HG03520 (cell line): ENCODE measurements around the gene ZNF423.
"Not testable (repeated sequence)": the region's sequence is repeated elsewhere in the genome, so short reads cannot be mapped to it uniquely, and the experiment has no call there.

Experiments used
- ATAC-seq: cut with Tn5 transposase; IDR thresholded peaks from one replicate; pipeline ENCODE4 v1.9.1; 2021; ENCODE audit warnings: mild to moderate bottlenecking, moderate library complexity; ENCODE audit not compliant: unreplicated experiment

The ZNF423 gene

DNA sequence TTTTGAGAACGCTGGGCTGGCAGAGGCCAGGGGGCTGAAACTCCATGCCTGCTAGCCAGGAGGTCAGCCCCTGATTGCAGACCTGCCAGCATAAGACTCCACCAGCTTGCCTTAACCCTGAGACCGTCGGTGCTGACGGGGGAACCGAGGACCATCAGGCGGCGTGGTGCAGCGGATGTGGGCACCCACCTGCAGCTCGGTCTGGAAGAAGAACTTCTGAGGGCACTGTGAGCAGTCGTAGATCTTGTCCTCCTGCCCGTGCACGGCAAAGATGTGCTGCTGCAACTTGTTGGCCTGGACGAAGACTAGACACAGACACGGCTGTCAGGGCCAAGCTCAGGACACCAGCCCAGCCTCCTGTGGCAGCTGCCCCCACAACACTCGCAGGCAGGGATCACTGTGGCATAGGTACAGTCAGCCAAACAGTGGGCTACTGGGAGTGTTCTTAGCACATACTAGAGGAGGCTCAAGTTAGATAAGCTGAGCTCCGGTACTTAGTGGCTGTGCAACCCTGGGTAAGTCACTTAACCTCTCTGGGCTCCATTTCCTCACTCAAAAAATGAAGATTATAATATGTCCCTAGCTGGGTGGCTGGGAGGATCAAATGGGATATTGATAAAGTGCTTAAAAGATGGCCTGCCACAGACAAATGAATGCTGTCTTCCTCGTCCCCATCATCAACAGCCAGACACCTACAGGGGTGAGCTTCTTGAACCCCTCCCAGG lies 332.3 kb downstream of the ZNF423 start:
- ATAC-seq, result no peak

DNA sequence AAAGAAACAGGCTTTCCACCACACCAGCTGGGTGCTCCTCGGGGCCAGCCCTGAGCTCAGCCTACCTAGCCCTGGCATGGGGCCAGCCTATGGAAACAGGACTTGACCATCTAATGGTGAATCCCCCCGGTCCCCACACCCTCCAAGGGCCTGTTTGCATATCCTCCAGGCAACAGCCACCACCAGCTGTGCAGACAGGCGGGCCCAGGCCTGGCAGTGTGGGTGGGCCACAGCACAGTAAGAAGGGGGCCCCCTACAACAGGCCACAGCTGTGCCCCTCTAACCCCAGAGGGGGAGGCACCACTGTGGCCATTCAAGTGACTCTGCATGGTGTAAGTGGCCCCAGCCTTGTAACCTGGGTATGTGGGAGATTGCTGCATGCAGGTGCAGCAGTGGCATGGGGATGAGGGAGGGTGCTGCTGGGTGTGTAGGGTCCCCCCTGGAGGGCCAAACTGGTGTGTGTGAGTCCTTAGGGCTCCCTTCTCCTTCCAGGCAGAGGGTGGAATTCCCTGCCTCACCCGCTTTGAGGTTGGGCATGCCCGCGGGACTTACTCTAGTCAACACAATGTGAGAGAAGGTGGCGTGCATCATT lies 334.1 kb downstream of the ZNF423 start:
- no peak for ATAC-seq

DNA sequence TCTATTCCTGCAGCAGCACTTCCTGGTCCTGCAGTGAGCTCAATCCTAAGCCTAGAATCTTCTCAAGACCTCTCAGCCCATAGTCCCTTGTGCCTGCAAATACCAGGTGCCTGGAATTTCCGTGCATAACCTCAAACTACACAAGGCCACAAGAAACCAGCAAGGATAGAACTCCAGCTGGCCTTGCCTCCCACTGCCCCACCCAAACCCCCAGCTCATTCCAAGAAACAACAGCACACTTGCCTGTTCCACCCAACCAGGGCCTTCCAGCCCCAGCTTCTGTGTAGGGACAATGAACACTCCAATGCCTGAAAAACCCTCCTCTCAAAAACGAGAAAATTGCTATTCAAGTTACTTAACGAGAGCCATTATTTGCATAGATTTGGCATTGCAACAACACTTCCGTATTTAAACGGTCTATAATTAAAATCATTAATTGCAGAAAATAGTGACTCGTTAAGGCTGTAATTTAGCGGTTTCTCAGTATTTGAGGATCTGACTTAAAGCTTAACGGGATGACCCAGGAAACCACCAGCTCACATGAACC lies 335.3 kb downstream of the ZNF423 start:
- no peak for ATAC-seq

DNA sequence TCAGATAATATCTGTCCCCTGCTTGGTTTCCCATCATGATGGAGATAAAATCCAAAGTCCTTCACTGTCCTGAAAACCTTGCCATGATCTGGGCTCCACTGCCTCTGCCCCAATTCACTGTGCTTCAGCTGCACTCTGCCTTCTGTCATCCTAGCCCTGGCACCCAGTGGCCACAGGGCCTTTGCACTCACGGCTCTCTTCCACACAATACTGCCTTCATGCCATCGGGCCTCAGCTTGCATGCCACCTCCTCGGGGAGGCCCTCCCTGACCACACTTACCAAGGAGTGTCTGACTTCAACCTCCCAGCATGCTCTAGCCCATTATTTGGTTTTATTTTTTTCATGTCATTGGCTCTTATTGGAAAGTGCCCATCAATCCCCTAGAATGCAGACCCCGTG lies 336.2 kb downstream of the ZNF423 start:
- ATAC-seq, result no peak

DNA sequence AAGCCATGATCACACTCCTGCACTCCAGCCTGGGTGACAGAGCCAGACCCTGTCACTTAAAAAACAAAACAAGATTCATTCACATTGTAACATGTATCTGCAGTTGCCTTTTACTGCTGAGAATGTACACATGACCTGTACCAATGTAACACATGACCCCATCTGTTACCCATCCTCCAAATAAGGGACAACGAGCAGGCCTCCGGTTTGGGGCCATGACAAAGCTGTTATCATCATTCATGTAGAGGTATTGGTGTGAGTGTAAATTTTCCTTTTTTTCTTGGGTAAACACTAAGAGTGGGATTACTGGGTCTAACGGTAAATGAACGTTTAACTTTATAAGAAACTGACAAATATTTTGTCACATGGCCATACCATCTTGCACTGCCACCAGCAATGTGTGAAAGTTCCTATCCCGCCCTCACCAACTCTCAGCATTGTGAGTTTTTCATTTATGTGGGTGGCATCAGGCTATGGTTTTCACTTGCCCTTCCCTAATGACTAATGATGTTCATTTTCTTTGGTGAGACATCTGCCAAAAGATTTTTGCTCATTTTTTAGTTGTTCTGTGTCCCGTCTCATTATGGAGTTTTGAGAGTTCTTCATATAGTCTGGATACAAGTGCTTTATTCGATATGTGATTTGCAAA lies 336.8 kb downstream of the ZNF423 start:
- no peak for ATAC-seq

DNA sequence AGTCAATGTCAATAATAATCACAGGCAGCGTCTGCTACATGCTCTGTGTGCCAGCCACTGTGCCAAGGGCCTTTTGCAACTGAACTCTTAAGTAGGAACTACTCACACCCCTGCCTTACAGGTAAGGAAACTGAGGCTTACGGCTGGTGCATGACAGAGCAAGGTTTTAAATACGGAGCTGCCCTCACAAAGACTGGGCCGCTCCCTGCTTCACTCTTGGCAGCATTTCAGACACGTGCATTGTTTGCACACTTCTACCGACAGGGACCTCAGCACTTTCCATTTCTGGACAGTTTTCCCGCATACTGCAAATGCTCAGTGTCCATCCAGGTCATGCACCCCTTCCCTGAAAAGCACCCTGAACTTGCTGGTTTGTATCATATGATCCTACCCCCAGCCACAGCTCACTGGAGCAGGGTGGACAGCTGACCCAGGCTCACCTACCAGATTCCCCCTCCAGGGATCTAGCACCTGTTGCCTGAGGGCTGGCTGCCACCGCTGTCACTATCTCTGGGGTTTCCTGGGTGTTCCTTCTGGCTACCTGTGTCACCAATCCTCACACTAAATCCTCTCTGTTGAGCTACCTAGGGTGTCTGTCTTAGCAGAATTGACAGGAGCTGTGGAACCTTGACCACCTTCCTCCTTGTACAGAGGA lies 339.4 kb downstream of the ZNF423 start:
- no peak for ATAC-seq

DNA sequence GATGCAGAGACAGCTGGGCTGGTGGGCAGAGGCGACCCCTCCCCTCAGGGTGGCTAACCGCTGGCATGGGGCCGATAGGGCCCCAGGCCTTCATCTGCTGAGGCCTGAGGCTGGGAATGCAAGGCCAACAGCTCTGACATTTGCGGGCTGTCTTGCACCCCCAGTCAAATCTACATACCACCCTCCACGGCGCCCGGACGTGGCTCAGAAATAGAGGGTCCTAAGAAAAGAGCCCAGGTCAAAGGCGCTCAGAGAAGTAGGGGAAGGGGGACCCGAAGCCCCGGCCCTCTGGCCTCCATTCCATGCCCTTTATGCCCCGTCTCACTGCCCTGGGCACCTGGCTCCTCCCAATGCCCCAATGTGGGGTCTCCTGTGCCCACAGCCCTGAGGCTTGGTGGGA lies 340.1 kb downstream of the ZNF423 start:
- ATAC-seq, result no peak

DNA sequence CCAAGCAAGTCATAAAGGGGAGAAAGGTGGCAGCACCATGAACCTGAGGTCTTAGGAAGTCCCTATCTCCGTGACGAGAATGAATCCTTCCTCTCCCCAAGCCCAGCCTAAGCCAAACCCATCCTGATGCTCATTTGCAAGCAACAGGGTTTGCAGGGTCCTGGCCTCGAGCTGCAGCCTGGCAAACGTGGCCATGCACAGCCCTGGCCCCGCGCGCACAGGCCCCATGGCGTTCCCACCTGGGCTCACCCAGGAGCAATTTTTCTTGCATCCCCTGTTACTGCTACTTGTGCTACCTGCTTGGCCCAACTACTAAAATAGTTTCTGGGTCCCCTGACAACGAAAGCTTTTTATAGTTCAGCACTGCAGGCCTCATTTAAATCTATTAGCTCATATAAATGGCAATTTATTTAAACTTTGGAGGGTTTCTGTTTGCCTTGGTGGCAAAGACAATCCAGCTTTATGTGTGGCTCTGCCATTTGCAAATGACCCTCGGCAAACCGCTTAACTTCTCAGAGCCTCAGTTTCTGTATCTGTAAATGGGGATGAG lies 340.8 kb downstream of the ZNF423 start:
- no peak for ATAC-seq

DNA sequence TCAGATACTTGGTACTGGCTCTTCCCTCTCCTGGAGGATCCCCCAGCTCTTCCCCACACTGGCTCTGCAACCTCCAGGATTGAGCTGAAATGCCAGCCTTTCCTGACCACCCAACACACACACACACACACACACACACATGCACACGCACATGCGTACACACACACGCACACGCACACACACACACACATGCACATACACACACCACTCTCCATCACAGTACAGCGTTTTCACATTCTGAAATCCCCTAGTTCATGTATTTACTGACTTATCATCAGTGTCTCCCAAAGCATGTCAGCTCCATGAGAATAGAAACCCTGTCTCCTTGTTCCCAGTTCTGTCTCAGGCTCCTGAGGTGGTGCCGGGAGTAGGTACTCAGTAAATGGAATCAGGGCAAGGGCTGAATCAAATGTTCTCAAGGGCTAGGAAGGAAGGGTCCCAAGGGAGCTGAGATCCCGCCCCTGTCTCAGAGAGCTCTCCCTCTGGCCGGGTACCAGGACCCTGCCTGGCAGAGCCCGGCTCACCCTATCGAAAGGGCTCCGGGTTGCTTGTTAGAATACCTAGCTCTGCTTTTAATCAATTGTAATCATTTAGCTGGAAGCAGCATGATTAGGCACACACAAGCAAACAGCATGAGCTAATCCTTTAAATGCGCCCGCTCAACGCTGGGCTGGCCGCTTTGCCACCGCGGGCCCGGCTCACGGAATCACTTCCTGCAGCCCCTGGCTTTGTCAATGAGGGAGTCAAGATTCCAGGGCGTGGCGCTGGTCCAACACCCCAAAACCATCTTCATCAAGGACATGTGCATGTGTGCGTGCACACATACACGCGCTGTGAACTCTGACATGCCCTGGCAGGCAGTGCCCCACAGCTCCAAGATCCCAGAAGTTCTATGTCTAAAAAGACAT lies 341.6 kb downstream of the ZNF423 start:
- no peak for ATAC-seq

DNA sequence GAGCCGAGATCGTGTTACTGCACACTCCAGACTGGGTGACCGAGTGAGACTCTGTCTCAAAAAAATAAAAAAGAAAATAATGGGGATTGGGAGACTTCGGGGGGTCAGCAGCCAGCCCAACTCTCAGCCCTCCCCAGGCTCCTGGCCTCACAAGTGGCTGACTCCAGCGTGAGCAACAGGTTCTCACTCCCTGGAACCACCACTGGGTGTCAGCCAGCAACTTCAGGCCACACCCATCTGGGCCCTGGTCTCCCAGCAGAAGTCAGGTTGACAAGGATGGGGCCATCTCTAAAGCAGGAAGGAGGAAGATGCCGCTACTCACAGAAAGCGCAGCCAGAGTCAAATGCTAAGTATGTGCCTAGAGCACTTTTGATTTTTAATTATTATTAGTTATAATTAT lies 342.9 kb downstream of the ZNF423 start:
- no peak for ATAC-seq

DNA sequence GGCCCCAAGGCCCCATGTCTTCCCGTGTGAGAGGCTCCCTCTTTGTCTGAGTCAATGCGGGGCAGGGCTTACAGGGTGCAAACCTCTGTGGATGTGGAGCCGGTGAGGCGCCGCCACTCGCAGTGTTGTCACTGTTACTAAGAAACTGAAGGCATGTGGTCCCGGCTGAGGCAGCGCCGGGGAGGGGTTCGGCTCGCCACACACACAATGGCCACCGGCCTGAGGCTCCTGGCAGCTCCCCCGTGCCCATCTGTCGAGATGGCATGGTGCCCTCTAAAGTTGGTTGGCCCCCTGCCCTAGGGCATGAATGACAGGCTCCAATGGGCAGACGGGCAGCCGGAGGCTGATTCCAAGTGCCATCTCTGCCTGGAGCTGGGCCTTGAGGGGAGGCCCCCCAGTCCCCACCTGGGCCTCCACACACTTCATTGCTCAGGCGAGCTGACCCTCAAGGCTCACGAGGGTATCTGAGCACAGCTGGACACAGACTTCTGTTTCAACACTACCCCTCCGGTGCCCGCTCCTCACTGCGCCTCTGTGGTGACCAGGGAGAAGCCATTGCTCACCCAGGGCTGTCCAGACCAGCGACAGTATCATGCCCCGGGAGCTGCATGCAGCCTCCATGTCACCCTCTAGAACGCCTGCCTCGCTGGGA lies 345.1 kb downstream of the ZNF423 start:
- ATAC-seq, result no peak

DNA sequence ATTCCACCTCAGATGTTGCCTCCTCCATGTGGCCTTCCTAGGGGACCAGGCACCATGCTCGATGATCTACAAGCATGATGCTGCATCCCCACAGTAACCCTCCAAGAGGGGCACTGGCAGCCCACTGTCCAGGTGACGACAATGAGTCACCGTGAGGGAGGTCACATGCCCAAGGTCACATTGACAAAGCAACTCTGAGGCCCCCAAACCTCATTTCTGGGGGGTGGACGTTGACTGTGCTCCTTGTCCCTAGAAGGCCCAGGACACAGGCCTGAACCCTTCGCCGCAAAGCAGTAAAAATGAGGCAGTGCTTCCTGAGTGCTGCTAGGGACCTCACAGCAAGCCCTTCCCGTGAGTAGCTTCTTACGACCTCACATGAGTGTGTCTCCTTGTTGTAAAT lies 345.8 kb downstream of the ZNF423 start:
- ATAC-seq, result no peak

DNA sequence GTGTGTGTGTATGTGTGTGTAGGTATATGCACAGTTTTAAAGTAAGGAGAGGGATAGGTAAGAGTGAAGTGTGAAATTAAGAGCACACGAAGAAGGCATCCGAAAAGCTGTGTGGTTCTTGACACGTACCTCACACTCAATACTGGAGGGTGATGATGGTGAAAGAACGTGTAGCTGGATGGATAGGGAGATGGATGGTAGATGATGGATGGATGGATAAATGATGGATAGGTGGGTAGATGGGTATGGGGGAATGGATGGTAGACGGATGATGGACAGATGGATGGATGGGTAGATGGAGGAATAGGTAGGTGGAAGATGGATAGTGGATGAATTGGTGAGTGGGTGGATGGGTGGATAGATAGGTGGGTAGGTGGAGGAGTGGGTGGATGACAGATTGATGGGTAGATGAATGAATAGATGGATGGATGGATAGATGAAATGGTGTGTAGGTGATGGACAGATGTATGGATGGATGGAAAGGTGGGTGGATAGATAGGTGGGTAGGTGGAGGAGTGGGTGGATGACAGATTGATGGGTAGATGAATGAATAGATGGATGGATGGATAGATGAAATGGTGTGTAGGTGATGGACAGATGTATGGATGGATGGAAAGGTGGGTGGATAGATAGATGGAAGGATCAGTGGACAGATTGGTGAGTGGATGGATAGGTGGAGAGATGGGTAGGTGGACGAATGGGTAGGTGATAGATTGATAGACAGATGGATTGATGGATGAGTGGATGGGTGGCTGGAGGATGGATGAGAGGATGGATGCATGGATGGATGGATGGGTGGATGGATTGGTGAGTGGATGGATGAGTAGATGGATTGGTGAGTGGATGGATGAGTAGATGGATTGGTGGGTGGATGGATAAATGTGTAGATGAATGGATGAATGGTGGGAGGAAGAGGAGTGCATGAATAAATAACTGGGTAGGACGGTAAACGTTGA lies 349.6 kb downstream of the ZNF423 start:
- ATAC-seq, result not testable (repeated sequence)

DNA sequence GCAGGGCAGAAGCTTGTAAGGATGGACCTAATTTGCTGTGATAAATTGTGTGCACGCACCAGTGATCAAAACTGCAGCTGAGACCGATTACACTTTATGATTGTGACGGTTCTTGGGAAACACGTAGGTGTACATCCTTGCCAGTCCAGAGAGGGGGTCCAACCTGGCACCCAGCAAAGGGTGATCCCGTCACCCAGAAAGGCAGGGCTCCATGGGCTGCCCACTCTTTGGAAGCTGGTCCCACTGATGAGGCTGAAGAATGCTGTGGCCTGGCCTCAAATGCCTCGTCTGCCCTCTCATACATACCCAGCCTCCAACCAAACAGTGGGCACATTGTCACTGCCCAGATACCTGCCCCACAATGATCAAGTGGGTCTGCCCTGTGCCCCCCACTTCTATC lies 350.4 kb downstream of the ZNF423 start:
- ATAC-seq, result no peak

DNA sequence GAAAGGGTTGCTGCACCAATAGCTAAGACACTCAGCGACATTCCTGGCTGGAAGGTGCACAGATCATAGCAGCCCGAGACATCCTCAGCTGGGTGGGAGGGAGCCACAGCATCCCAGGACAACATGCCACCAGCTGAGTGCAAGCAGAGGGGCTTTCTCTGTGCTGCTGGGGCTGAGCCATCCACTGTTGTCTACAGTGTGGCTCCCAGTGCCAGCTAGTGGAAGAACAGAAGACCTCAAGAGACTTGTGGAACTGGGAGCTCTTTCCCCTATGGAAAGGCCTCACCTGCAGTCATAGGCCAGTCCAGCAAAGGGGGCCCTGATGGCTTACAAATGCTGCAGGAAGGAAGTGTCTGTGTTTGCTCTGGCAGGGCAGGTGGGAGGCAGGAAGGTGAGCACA lies 351.3 kb downstream of the ZNF423 start:
- ATAC-seq, result no peak

DNA sequence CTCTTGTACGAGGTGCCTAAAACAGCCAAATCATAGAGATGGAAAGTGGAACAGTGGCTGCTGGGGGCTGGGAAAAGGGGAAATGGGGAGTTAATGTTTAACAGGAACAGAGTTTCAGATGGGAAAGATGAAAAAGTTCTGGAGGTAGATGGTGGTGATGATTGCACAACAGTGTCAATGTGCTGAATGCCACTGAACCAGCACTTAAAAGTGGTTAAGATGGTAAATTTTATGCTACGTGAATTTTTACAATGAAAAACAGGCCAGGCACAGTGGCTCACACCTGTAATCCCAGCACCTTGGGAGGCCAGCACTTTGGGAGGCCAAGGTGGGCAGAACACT lies 351.9 kb downstream of the ZNF423 start:
- ATAC-seq, result no peak

DNA sequence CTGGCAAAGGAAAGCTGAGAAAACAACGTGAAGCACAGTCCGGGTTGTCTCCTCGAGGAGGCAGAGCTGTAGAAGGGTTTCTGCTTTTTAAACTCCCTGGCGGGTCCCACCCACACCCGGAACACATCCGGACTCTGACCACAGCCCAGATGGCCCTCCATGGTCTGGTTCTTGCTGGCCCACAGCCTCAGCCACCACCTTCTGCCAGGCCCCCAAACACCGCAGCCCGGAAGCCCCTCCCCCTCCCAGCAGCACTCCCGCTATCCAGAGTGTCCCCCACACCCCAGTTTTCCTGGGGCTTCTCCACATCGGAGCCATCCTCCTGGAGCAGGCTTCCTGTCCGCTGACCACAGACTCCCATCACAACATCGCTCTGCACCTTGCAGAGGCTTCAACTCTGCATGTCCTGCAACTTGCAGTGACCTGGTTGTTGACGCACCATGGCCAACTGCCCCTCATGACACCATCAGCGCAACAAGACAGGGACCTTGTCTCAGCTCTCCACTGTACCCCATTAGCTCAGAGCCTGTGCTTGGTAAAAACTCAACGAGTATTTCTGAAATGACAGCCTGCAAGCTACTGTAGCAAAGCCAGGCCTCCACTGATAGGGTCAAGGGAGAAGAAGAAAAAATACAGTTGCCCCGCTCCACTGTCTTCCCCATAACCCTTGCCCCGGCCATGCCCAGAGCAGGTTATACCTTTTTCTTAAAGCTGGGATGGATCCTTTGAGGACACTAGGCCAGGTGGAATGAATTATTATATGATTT lies 352.5 kb downstream of the ZNF423 start:
- ATAC-seq, result peak; percentile 60
